IMR-90 (cell line): ENCODE data around the gene GDF10. TPM values are rescaled to one million over a fixed set of nuclear protein-coding genes. Genes with fewer than 3 reads are reported as not detected.

Experiments
- ATAC-seq: fragments of 200-7000 bp; cut with Tn5 transposase; 2 replicates; pipeline ENCODE4 v1.9.1; 2020; ENCODE audit warnings: low read depth, mild to moderate bottlenecking, moderate library complexity
- BruUV-seq: library from RNA; stranded (reverse); fragments of 400-500 nt; replicated peaks from 2 replicates; lab custom pipeline; 2021; lab: Mats Ljungman, UMichigan
- CTCF ChIA-PET: fragments of 300-600 bp; formaldehyde crosslinking; extraction: SDS; loops from one replicate; lab custom pipeline; 2021; ENCODE audit warnings: antibody characterized with exemption; lab: Yijun Ruan, JAX
- POLR2A ChIA-PET: fragments of 300-600 bp; sonication (Branson Sonifier 250); formaldehyde crosslinking; loops from one replicate; lab custom pipeline; 2022; ENCODE audit warnings: antibody characterized with exemption; ENCODE audit not compliant: unreplicated experiment; lab: Charles Lee
- DNase-seq: peaks from one replicate; pipeline ENCODE4 v3.0.0; 2013
- H2AFZ ChIP-seq: replicated peaks from 2 replicates; pipeline ENCODE3; 2013; ENCODE audit warnings: low read length, mild to moderate bottlenecking; ENCODE audit not compliant: poor library complexity
- H2AK5ac ChIP-seq: 2 replicates; pipeline ENCODE4 v1.6.1; 2013; ENCODE audit warnings: low read depth, low read length, inconsistent platforms
- H2AK9ac ChIP-seq: replicated peaks from 2 replicates; pipeline ENCODE3; 2013; ENCODE audit warnings: mild to moderate bottlenecking, low read depth, low read length, moderate library complexity; ENCODE audit not compliant: poor library complexity
- H2BK120ac ChIP-seq: 2 replicates; pipeline ENCODE4 v1.6.1; 2013; ENCODE audit warnings: low read depth, low read length, inconsistent platforms
- H2BK15ac ChIP-seq: 3 replicates; pipeline ENCODE4 v1.6.1; 2013; ENCODE audit warnings: low read depth, low read length, inconsistent platforms
- H2BK20ac ChIP-seq: 2 replicates; pipeline ENCODE4 v1.6.1; 2013; ENCODE audit warnings: low read depth, mild to moderate bottlenecking, inconsistent platforms, low read length, moderate library complexity
- H2BK5ac ChIP-seq: 2 replicates; pipeline ENCODE4 v1.6.1; 2013; ENCODE audit warnings: mild to moderate bottlenecking, low read depth, low read length, inconsistent platforms; ENCODE audit not compliant: poor library complexity, severe bottlenecking
- H3K14ac ChIP-seq: replicated peaks from 2 replicates; pipeline ENCODE4 v1.6.1; 2013; ENCODE audit warnings: low read depth, low read length, inconsistent platforms
- H3K18ac ChIP-seq: 2 replicates; pipeline ENCODE4 v1.6.1; 2013; ENCODE audit warnings: low read depth, low read length, control low read depth
- H3K23ac ChIP-seq: 2 replicates; pipeline ENCODE4 v1.6.1; 2013; ENCODE audit warnings: low read depth, low read length, inconsistent platforms
- H3K27ac ChIP-seq: 2 replicates; pipeline ENCODE4 v1.5.1; 2013; ENCODE audit warnings: mild to moderate bottlenecking, control low read depth, low read length; ENCODE audit not compliant: insufficient read depth
- H3K27me3 ChIP-seq: 2 replicates; pipeline ENCODE4 v1.6.1; 2013; ENCODE audit warnings: low read length; ENCODE audit not compliant: control insufficient read depth, insufficient read depth
- H3K36me3 ChIP-seq: 2 replicates; pipeline ENCODE4 v1.6.1; 2013; ENCODE audit warnings: low read length, mixed read lengths; ENCODE audit not compliant: control insufficient read depth, insufficient read depth
- H3K4ac ChIP-seq: 2 replicates; pipeline ENCODE4 v1.6.1; 2013; ENCODE audit warnings: low read depth, low read length, inconsistent platforms
- H3K4me1 ChIP-seq: 2 replicates; pipeline ENCODE4 v1.6.1; 2013; ENCODE audit warnings: low read length, mixed read lengths; ENCODE audit not compliant: control insufficient read depth, insufficient read depth
- H3K4me2 ChIP-seq: 2 replicates; pipeline ENCODE4 v1.6.1; 2013; ENCODE audit warnings: low read depth, mild to moderate bottlenecking, control low read depth, low read length, moderate library complexity
- H3K4me3 ChIP-seq: 2 replicates; pipeline ENCODE4 v1.5.1; 2013; ENCODE audit warnings: low read depth, mild to moderate bottlenecking, control low read depth, low read length, moderate library complexity; ENCODE audit not compliant: insufficient read depth
- H3K56ac ChIP-seq: 2 replicates; pipeline ENCODE4 v1.6.1; 2013; ENCODE audit warnings: low read length, inconsistent platforms; ENCODE audit not compliant: insufficient read depth; ENCODE audit errors: extremely low read depth
- H3K79me1 ChIP-seq, 2 experiments: 2 replicates each; pipeline ENCODE4 v1.6.1; 2013; ENCODE audit warnings: low read length in 2 of 2, inconsistent platforms in 1 of 2, low read depth in 1 of 2
- H3K9ac ChIP-seq: 2 replicates; pipeline ENCODE4 v1.6.1; 2013; ENCODE audit warnings: low read depth, low read length, control low read depth
- H3K9me1 ChIP-seq: 2 replicates; pipeline ENCODE4 v1.6.1; 2013; ENCODE audit warnings: low read length, inconsistent platforms; ENCODE audit not compliant: insufficient read depth
- H3K9me3 ChIP-seq: 2 replicates; pipeline ENCODE4 v1.6.1; 2013; ENCODE audit warnings: low read length; ENCODE audit not compliant: control insufficient read depth, insufficient read depth
- H4K20me1 ChIP-seq: 2 replicates; pipeline ENCODE4 v1.6.1; 2013; ENCODE audit warnings: low read length, inconsistent platforms; ENCODE audit not compliant: insufficient read depth
- H4K5ac ChIP-seq: 2 replicates; pipeline ENCODE4 v1.6.1; 2013; ENCODE audit warnings: mild to moderate bottlenecking, low read depth, low read length, control low read depth
- H4K8ac ChIP-seq, 2 experiments: 2 replicates each; pipeline ENCODE4 v1.6.1; 2013; ENCODE audit warnings: low read depth in 2 of 2, low read length in 2 of 2, control low read depth in 1 of 2, inconsistent platforms in 1 of 2
- H4K91ac ChIP-seq: 2 replicates; pipeline ENCODE4 v1.6.1; 2013; ENCODE audit warnings: low read depth, low read length, inconsistent platforms; ENCODE audit not compliant: insufficient read depth
- BHLHE40 ChIP-seq: fragments of 150-350 bp; IDR thresholded peaks from 2 replicates; pipeline ENCODE4 v1.6.1; 2016; ENCODE audit warnings: mild to moderate bottlenecking, low read depth, low read length
- CTCF ChIP-seq: conservative IDR thresholded peaks from 2 replicates; pipeline ENCODE4 v1.5.1; 2012; ENCODE audit warnings: mild to moderate bottlenecking, low read depth, low read length, improper control_type of control experiment
- ELK1 ChIP-seq: fragments of 150-350 bp; IDR thresholded peaks from 2 replicates; pipeline ENCODE4 v1.6.1; 2016; ENCODE audit warnings: low read depth, mild to moderate bottlenecking, low read length, moderate library complexity, borderline replicate concordance
- FOS ChIP-seq: fragments of 150-350 bp; IDR thresholded peaks from 2 replicates; pipeline ENCODE4 v1.6.1; 2016; ENCODE audit warnings: low read depth, low read length
- MAFK ChIP-seq: IDR thresholded peaks from 2 replicates; pipeline ENCODE4 v1.6.1; 2012; ENCODE audit warnings: low read depth, low read length, improper control_type of control experiment
- MAZ ChIP-seq: IDR thresholded peaks from 2 replicates; pipeline ENCODE4 v1.6.1; 2012; ENCODE audit warnings: low read depth, mild to moderate bottlenecking, low read length, improper control_type of control experiment, moderate library complexity, borderline replicate concordance
- RAD21 ChIP-seq: IDR thresholded peaks from 2 replicates; pipeline ENCODE4 v1.6.1; 2012; ENCODE audit warnings: low read length, improper control_type of control experiment
- SMC3 ChIP-seq: fragments of 150-350 bp; IDR thresholded peaks from 2 replicates; pipeline ENCODE4 v1.6.1; 2016; ENCODE audit warnings: low read depth, mild to moderate bottlenecking, antibody characterized with exemption, low read length, moderate library complexity
- WGBS, 2 experiments: methylation state at CpG; one replicate each; pipeline versions ENCODE4 v1.1.5 to v1.1.7; 2013; ENCODE audit warnings: missing lambda C conversion rate in 2 of 2; ENCODE audit not compliant: insufficient read length in 1 of 2; ENCODE audit errors: extremely low coverage in 2 of 2; 5-methylcytosine and 5-hydroxymethylcytosine counted together
- dilution Hi-C: fragments of 300-500 bp; cut with HindIII; formaldehyde crosslinking; loops from one replicate; pipeline ENCODE4 v1.14.3; 2018; ENCODE audit warnings: low sequenced_read_pairs; ENCODE audit not compliant: unreplicated experiment
- in situ Hi-C: fragments of 300-500 bp; cut with MboI; formaldehyde crosslinking; loops from 3 replicates; pipeline ENCODE4 v1.14.3; 2019; ENCODE audit warnings: low sequenced_read_pairs, inconsistent platforms, mixed read lengths
- intact Hi-C: fragments of 100-400 bp; cut with micrococcal nuclease; formaldehyde crosslinking; loops from 2 replicates; pipeline ENCODE4 v1.10.0; 2022
- polyA plus RNA-seq, 3 experiments: library from polyadenylated mRNA; depleted of rRNA; stranded (reverse); fragments of >200 nt; gene quantifications; 2 replicates each; pipeline ENCODE4 v1.2.3, GENCODE V29; 2012; ENCODE audit warnings: low replicate concordance in 1 of 3
- total RNA-seq: library from RNA; depleted of rRNA; stranded (reverse); fragments of >200 nt; gene quantifications from 2 replicates; pipeline ENCODE4 v1.2.3, GENCODE V29; 2012

Gene GDF10
- total and polyA plus RNA-seq, 2 of the 4 experiments (the other 2 are of a cell fraction) = 0.34 TPM; not detected in 1

GRCh38 chr10:47260505-47261111, 39.4 kb upstream of the GDF10 start:
- ATAC-seq (no peak), DNase-seq (no peak)
- H3K18ac ChIP-seq = no peak overlapping the region
- H2AFZ ChIP-seq = no peak overlapping the region
- no peaks in the 10 kb centered on the region for H3K36me3 ChIP-seq
- H3K23ac ChIP-seq = no peak overlapping the region
- H4K8ac ChIP-seq = no peak overlapping the region
- TF ChIP-seq MAZ (no peak), MAFK (no peak), BHLHE40 (no peak), FOS (no peak), RAD21 (no peak), CTCF (no peak), ELK1 (no peak), SMC3 (no peak)
- dilution Hi-C loops = no loop called here
- no peaks in the 10 kb centered on the region for H4K20me1 ChIP-seq
- no peak overlapping the region for H4K91ac ChIP-seq
- H3K4me3 ChIP-seq = no peak overlapping the region
- no peaks in the 10 kb centered on the region for H3K79me1 ChIP-seq
- no peak overlapping the region for H3K56ac ChIP-seq
- no peak overlapping the region for H2AK5ac ChIP-seq
- H3K4me2 ChIP-seq = no peak overlapping the region
- BruUV-seq = no TSS peak
- no peak overlapping the region for H2BK20ac ChIP-seq
- ChIA-PET CTCF (interaction anchor here (1.2 kb wide), 1 partner anchor 213 kb away, joined by 5 read pairs; no protein-coding TSS in a partner anchor), POLR2A (no interaction called here)
- peaks cover 15% of the 10 kb centered on the region for H3K27me3 ChIP-seq
- peaks cover 2% of the 10 kb centered on the region; the same call in 1 of the 2 replicates for H3K4me1 ChIP-seq
- no peak overlapping the region for H3K4ac ChIP-seq
- H3K14ac ChIP-seq = no peak overlapping the region
- no peak overlapping the region for H2AK9ac ChIP-seq
- no peaks in the 10 kb centered on the region for H3K9me1 ChIP-seq
- H4K5ac ChIP-seq = no peak overlapping the region
- intact Hi-C loops = no loop called here
- H2BK5ac ChIP-seq = no peak overlapping the region
- in situ Hi-C loops = no loop called here
- no peak overlapping the region for H2BK120ac ChIP-seq
- no peak overlapping the region for H2BK15ac ChIP-seq
- H3K9ac ChIP-seq = no peak overlapping the region
- peaks cover 2% of the 10 kb centered on the region for H3K9me3 ChIP-seq
- 92% methylated on average over 2 of the region's 9 CpGs; no CpG with 5 or more reads in 1 of the 2 experiments for WGBS, 2 experiments
- H3K27ac ChIP-seq = no peak overlapping the region
